IMR-90 (cell line): ENCODE results near the gene ANKRD11. TPM values are rescaled to one million over a fixed set of nuclear protein-coding genes. Genes with fewer than 3 reads are reported as not detected.

ENCODE experiments used
- ATAC-seq: fragments of 200-7000 bp; cut with Tn5 transposase; 2 replicates; pipeline ENCODE4 v1.9.1; 2020; ENCODE audit warnings: low read depth, mild to moderate bottlenecking, moderate library complexity
- BruUV-seq: library from RNA; stranded (reverse); fragments of 400-500 nt; replicated peaks from 2 replicates; lab custom pipeline; 2021; lab: Mats Ljungman, UMichigan
- CTCF ChIA-PET: fragments of 300-600 bp; formaldehyde crosslinking; extraction: SDS; loops from one replicate; lab custom pipeline; 2021; ENCODE audit warnings: antibody characterized with exemption; lab: Yijun Ruan, JAX
- POLR2A ChIA-PET: fragments of 300-600 bp; sonication (Branson Sonifier 250); formaldehyde crosslinking; loops from one replicate; lab custom pipeline; 2022; ENCODE audit warnings: antibody characterized with exemption; ENCODE audit not compliant: unreplicated experiment; lab: Charles Lee
- DNase-seq: peaks from one replicate; pipeline ENCODE4 v3.0.0; 2013
- H2AFZ ChIP-seq: replicated peaks from 2 replicates; pipeline ENCODE3; 2013; ENCODE audit warnings: low read length, mild to moderate bottlenecking; ENCODE audit not compliant: poor library complexity
- H2AK5ac ChIP-seq: 2 replicates; pipeline ENCODE4 v1.6.1; 2013; ENCODE audit warnings: low read depth, low read length, inconsistent platforms
- H2AK9ac ChIP-seq: replicated peaks from 2 replicates; pipeline ENCODE3; 2013; ENCODE audit warnings: mild to moderate bottlenecking, low read depth, low read length, moderate library complexity; ENCODE audit not compliant: poor library complexity
- H2BK120ac ChIP-seq: 2 replicates; pipeline ENCODE4 v1.6.1; 2013; ENCODE audit warnings: low read depth, low read length, inconsistent platforms
- H2BK15ac ChIP-seq: 3 replicates; pipeline ENCODE4 v1.6.1; 2013; ENCODE audit warnings: low read depth, low read length, inconsistent platforms
- H2BK20ac ChIP-seq: 2 replicates; pipeline ENCODE4 v1.6.1; 2013; ENCODE audit warnings: low read depth, mild to moderate bottlenecking, inconsistent platforms, low read length, moderate library complexity
- H2BK5ac ChIP-seq: 2 replicates; pipeline ENCODE4 v1.6.1; 2013; ENCODE audit warnings: mild to moderate bottlenecking, low read depth, low read length, inconsistent platforms; ENCODE audit not compliant: poor library complexity, severe bottlenecking
- H3K14ac ChIP-seq: replicated peaks from 2 replicates; pipeline ENCODE4 v1.6.1; 2013; ENCODE audit warnings: low read depth, low read length, inconsistent platforms
- H3K18ac ChIP-seq: 2 replicates; pipeline ENCODE4 v1.6.1; 2013; ENCODE audit warnings: low read depth, low read length, control low read depth
- H3K23ac ChIP-seq: 2 replicates; pipeline ENCODE4 v1.6.1; 2013; ENCODE audit warnings: low read depth, low read length, inconsistent platforms
- H3K27ac ChIP-seq: 2 replicates; pipeline ENCODE4 v1.5.1; 2013; ENCODE audit warnings: mild to moderate bottlenecking, control low read depth, low read length; ENCODE audit not compliant: insufficient read depth
- H3K27me3 ChIP-seq: 2 replicates; pipeline ENCODE4 v1.6.1; 2013; ENCODE audit warnings: low read length; ENCODE audit not compliant: control insufficient read depth, insufficient read depth
- H3K36me3 ChIP-seq: 2 replicates; pipeline ENCODE4 v1.6.1; 2013; ENCODE audit warnings: low read length, mixed read lengths; ENCODE audit not compliant: control insufficient read depth, insufficient read depth
- H3K4ac ChIP-seq: 2 replicates; pipeline ENCODE4 v1.6.1; 2013; ENCODE audit warnings: low read depth, low read length, inconsistent platforms
- H3K4me1 ChIP-seq: 2 replicates; pipeline ENCODE4 v1.6.1; 2013; ENCODE audit warnings: low read length, mixed read lengths; ENCODE audit not compliant: control insufficient read depth, insufficient read depth
- H3K4me2 ChIP-seq: 2 replicates; pipeline ENCODE4 v1.6.1; 2013; ENCODE audit warnings: low read depth, mild to moderate bottlenecking, control low read depth, low read length, moderate library complexity
- H3K4me3 ChIP-seq: 2 replicates; pipeline ENCODE4 v1.5.1; 2013; ENCODE audit warnings: low read depth, mild to moderate bottlenecking, control low read depth, low read length, moderate library complexity; ENCODE audit not compliant: insufficient read depth
- H3K56ac ChIP-seq: 2 replicates; pipeline ENCODE4 v1.6.1; 2013; ENCODE audit warnings: low read length, inconsistent platforms; ENCODE audit not compliant: insufficient read depth; ENCODE audit errors: extremely low read depth
- H3K79me1 ChIP-seq, 2 experiments: 2 replicates each; pipeline ENCODE4 v1.6.1; 2013; ENCODE audit warnings: low read length in 2 of 2, inconsistent platforms in 1 of 2, low read depth in 1 of 2
- H3K9ac ChIP-seq: 2 replicates; pipeline ENCODE4 v1.6.1; 2013; ENCODE audit warnings: low read depth, low read length, control low read depth
- H3K9me1 ChIP-seq: 2 replicates; pipeline ENCODE4 v1.6.1; 2013; ENCODE audit warnings: low read length, inconsistent platforms; ENCODE audit not compliant: insufficient read depth
- H3K9me3 ChIP-seq: 2 replicates; pipeline ENCODE4 v1.6.1; 2013; ENCODE audit warnings: low read length; ENCODE audit not compliant: control insufficient read depth, insufficient read depth
- H4K20me1 ChIP-seq: 2 replicates; pipeline ENCODE4 v1.6.1; 2013; ENCODE audit warnings: low read length, inconsistent platforms; ENCODE audit not compliant: insufficient read depth
- H4K5ac ChIP-seq: 2 replicates; pipeline ENCODE4 v1.6.1; 2013; ENCODE audit warnings: mild to moderate bottlenecking, low read depth, low read length, control low read depth
- H4K8ac ChIP-seq, 2 experiments: 2 replicates each; pipeline ENCODE4 v1.6.1; 2013; ENCODE audit warnings: low read depth in 2 of 2, low read length in 2 of 2, control low read depth in 1 of 2, inconsistent platforms in 1 of 2
- H4K91ac ChIP-seq: 2 replicates; pipeline ENCODE4 v1.6.1; 2013; ENCODE audit warnings: low read depth, low read length, inconsistent platforms; ENCODE audit not compliant: insufficient read depth
- BHLHE40 ChIP-seq: fragments of 150-350 bp; IDR thresholded peaks from 2 replicates; pipeline ENCODE4 v1.6.1; 2016; ENCODE audit warnings: mild to moderate bottlenecking, low read depth, low read length
- CEBPB ChIP-seq: IDR thresholded peaks from 2 replicates; pipeline ENCODE4 v1.6.1; 2012; ENCODE audit warnings: low read depth, low read length, improper control_type of control experiment
- CHD1 ChIP-seq: IDR thresholded peaks from 2 replicates; pipeline ENCODE4 v1.6.1; 2012; ENCODE audit warnings: low read depth, low read length, improper control_type of control experiment
- FOS ChIP-seq: fragments of 150-350 bp; IDR thresholded peaks from 2 replicates; pipeline ENCODE4 v1.6.1; 2016; ENCODE audit warnings: low read depth, low read length
- MAFK ChIP-seq: IDR thresholded peaks from 2 replicates; pipeline ENCODE4 v1.6.1; 2012; ENCODE audit warnings: low read depth, low read length, improper control_type of control experiment
- MAZ ChIP-seq: IDR thresholded peaks from 2 replicates; pipeline ENCODE4 v1.6.1; 2012; ENCODE audit warnings: low read depth, mild to moderate bottlenecking, low read length, improper control_type of control experiment, moderate library complexity, borderline replicate concordance
- MXI1 ChIP-seq: IDR thresholded peaks from 2 replicates; pipeline ENCODE4 v1.6.1; 2012; ENCODE audit warnings: low read depth, mild to moderate bottlenecking, low read length, moderate library complexity, borderline replicate concordance
- POLR2A ChIP-seq: IDR thresholded peaks from 2 replicates; pipeline ENCODE4 v1.6.1; 2012; ENCODE audit warnings: mild to moderate bottlenecking, low read depth, low read length
- RCOR1 ChIP-seq: IDR thresholded peaks from 2 replicates; pipeline ENCODE4 v1.6.1; 2012; ENCODE audit warnings: mild to moderate bottlenecking, low read length, improper control_type of control experiment; ENCODE audit not compliant: insufficient replicate concordance
- RFX5 ChIP-seq: IDR thresholded peaks from 2 replicates; pipeline ENCODE4 v1.8.0; 2012; ENCODE audit warnings: low read depth, mild to moderate bottlenecking, low read length, moderate library complexity
- SMC3 ChIP-seq: fragments of 150-350 bp; IDR thresholded peaks from 2 replicates; pipeline ENCODE4 v1.6.1; 2016; ENCODE audit warnings: low read depth, mild to moderate bottlenecking, antibody characterized with exemption, low read length, moderate library complexity
- WGBS, 2 experiments: methylation state at CpG; one replicate each; pipeline versions ENCODE4 v1.1.5 to v1.1.7; 2013; ENCODE audit warnings: missing lambda C conversion rate in 2 of 2; ENCODE audit not compliant: insufficient read length in 1 of 2; ENCODE audit errors: extremely low coverage in 2 of 2; 5-methylcytosine and 5-hydroxymethylcytosine counted together
- dilution Hi-C: fragments of 300-500 bp; cut with HindIII; formaldehyde crosslinking; loops from one replicate; pipeline ENCODE4 v1.14.3; 2018; ENCODE audit warnings: low sequenced_read_pairs; ENCODE audit not compliant: unreplicated experiment
- in situ Hi-C: fragments of 300-500 bp; cut with MboI; formaldehyde crosslinking; loops from 3 replicates; pipeline ENCODE4 v1.14.3; 2019; ENCODE audit warnings: low sequenced_read_pairs, inconsistent platforms, mixed read lengths
- intact Hi-C: fragments of 100-400 bp; cut with micrococcal nuclease; formaldehyde crosslinking; loops from 2 replicates; pipeline ENCODE4 v1.10.0; 2022
- polyA plus RNA-seq, 3 experiments: library from polyadenylated mRNA; depleted of rRNA; stranded (reverse); fragments of >200 nt; gene quantifications; 2 replicates each; pipeline ENCODE4 v1.2.3, GENCODE V29; 2012; ENCODE audit warnings: low replicate concordance in 1 of 3
- total RNA-seq: library from RNA; depleted of rRNA; stranded (reverse); fragments of >200 nt; gene quantifications from 2 replicates; pipeline ENCODE4 v1.2.3, GENCODE V29; 2012
- TF ChIP-seq, protein P1 (sequence below): conservative IDR thresholded peaks from 2 replicates; pipeline ENCODE4 v1.5.1; 2012; ENCODE audit warnings: mild to moderate bottlenecking, low read depth, low read length, improper control_type of control experiment

Gene ANKRD11
- total and polyA plus RNA-seq, 2 of the 4 experiments (the other 2 are of a cell fraction) = 46.8 to 71.9 TPM

GRCh38 chr16:89315271-89315670 lies 175.1 kb downstream of the ANKRD11 start:
- Histone ChIP-seq H3K9me1 (peaks cover 61% of the 10 kb centered on the region), H2AK9ac (no peak overlapping the region), H3K9me3 (no peaks in the 10 kb centered on the region), H3K56ac (no peak overlapping the region), H2AK5ac (peak overlapping the region; percentile 85), H3K79me1 (peaks cover 36 to 98% of the 10 kb centered on the region in 2 experiments), H3K14ac (peak overlapping the region; percentile 72), H3K9ac (no peak overlapping the region), H3K4ac (peak overlapping the region; percentile 84), H3K4me1 (peaks cover 42% of the 10 kb centered on the region), H3K4me2 (no peak overlapping the region), H3K27me3 (no peaks in the 10 kb centered on the region), H4K91ac (no peak overlapping the region), H2AFZ (no peak overlapping the region), H2BK15ac (0 out of 3 replicates have a peak overlapping the region, but pooled peaks have one; percentile 3), H2BK120ac (peak overlapping the region; percentile 62; the same call in 1 of the 2 replicates), H3K23ac (peak overlapping the region; percentile 63), H3K27ac (no peak overlapping the region; the same call in 1 of the 2 replicates), H3K18ac (no peak overlapping the region), H4K5ac (no peak overlapping the region; the same call in 1 of the 2 replicates), H2BK5ac (peak overlapping the region; percentile 74), H2BK20ac (peak overlapping the region; percentile 50; the same call in 1 of the 2 replicates), H3K36me3 (peaks cover 30% of the 10 kb centered on the region), H4K20me1 (peaks cover 94% of the 10 kb centered on the region), H3K4me3 (no peak overlapping the region), H4K8ac (peak overlapping the region in 1 of 2 experiments; percentile 65; a peak in 1 of 4 replicates)
- POLR2A ChIA-PET = no interaction called here
- BruUV-seq = no TSS peak
- no peak for ATAC-seq
- WGBS, 2 experiments = 96% methylated on average over 9 of the region's 19 CpGs; no CpG with 5 or more reads in 1 of the 2 experiments
- no peak for DNase-seq
- TF ChIP-seq SMC3 (no peak), MAZ (no peak), MAFK (no peak), MXI1 (no peak), RFX5 (no peak), FOS (no peak), CEBPB (no peak), RCOR1 (no peak), BHLHE40 (no peak), POLR2A (no peak), CHD1 (no peak)
- TF ChIP-seq, protein P1, sequence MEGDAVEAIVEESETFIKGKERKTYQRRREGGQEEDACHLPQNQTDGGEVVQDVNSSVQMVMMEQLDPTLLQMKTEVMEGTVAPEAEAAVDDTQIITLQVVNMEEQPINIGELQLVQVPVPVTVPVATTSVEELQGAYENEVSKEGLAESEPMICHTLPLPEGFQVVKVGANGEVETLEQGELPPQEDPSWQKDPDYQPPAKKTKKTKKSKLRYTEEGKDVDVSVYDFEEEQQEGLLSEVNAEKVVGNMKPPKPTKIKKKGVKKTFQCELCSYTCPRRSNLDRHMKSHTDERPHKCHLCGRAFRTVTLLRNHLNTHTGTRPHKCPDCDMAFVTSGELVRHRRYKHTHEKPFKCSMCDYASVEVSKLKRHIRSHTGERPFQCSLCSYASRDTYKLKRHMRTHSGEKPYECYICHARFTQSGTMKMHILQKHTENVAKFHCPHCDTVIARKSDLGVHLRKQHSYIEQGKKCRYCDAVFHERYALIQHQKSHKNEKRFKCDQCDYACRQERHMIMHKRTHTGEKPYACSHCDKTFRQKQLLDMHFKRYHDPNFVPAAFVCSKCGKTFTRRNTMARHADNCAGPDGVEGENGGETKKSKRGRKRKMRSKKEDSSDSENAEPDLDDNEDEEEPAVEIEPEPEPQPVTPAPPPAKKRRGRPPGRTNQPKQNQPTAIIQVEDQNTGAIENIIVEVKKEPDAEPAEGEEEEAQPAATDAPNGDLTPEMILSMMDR = no peak
- intact Hi-C loops = no loop called here
- CTCF ChIA-PET = no interaction called here
- dilution Hi-C loops = no loop called here
- in situ Hi-C loops = no loop called here
